ENCODE results near the gene LRRC4C.

The LRRC4C gene

DNA sequence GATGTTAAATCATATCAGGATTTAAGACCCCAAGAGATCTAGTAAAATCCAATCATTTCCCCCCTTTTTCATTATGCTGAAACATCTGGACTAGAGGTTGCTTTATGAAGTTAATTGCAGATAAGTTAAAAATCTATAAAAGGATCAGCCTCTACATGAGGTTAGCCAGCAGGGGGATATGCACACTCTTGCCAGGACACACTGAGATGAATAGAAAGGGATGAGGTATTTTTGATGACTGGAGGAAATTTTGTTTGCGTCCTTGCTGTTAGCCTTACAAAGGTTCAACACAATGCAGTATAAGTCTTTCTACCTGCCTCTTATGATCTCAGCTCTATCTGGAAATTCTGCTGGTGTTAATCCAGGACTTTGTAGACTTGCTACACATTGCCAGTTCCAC lies 1034.3 kb downstream of the LRRC4C start:
- no peak for ATAC-seq

DNA sequence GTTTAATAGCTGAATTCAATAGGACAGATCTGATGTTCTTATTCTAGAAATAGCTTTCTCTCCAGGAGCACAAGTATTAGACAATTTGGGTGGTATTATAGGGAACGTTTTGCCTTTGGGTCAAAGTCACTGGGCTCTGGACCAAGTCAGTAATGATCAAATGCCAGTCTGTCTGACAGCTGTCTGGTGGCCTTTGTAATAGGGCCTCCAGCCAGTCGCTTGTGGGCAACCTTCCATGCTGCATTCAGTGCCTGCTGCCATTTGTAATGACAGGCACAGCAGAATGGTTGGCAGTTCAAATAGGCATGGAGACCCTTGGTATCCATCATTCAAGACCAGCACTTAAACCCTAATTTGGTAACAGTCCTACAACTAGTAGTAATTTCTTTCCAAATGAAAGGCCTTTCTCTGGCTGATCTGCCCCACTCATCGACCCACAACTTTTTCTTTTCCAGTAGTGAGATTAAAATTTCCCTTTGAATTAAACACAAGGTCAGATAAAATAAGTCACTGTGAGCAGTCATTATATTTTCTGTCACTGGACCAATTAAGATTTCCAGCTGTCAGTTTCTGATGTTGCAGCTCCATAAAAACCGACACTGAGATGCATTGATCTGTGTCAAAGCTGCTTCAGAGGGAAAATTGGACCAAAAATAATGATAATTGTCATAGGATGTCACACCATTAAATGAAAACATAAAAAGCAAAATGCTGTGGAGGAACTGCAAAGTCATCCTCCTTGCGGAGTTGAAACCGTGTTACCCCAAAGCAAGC lies 1038.1 kb downstream of the LRRC4C start:
- ATAC-seq, result no peak

DNA sequence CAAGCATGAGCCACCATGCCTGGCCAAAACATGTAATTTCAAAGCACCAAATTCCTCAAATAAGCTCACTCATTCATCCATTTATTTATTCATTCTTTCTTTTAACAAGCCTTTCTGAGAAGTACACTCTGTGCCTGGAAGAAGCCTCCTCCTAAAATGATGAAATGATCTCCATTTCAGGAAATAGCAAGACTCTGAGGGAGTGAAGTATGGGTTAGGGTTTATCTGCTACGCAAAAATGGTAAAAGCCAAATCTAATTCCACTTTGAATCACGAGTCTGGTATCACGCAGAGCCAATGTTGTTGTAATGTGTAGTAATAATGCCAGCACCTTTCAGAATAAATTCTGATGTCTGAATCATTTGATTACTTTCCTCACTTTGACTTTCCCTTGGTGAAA lies 1041.8 kb downstream of the LRRC4C start:
- ATAC-seq, result no peak

DNA sequence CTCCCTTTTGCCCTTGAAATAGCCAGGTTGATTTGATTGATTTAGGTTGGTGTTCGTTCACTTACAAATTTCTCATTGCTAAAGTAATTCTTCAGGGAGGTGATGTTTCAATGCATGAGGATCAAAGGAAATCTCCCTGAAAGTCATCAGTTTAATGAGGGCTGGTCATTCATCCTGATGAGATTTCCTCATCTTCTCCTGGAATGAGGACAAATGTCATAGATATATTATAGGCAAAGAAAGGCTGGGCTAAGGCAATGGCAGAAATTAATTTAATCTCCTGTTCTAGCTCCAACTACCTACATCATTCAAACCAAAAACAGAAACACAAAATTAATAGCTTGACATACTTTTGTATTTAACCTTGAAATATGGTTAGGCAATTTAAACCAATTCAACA lies 1052.1 kb downstream of the LRRC4C start:
- no peak for ATAC-seq

GRCh38 chr11:40405614-40406013 lies 1053.8 kb downstream of the LRRC4C start:
- ATAC-seq, result no peak

GRCh38 chr11:40403321-40403720 lies 1056.1 kb downstream of the LRRC4C start:
- no peak for ATAC-seq

DNA sequence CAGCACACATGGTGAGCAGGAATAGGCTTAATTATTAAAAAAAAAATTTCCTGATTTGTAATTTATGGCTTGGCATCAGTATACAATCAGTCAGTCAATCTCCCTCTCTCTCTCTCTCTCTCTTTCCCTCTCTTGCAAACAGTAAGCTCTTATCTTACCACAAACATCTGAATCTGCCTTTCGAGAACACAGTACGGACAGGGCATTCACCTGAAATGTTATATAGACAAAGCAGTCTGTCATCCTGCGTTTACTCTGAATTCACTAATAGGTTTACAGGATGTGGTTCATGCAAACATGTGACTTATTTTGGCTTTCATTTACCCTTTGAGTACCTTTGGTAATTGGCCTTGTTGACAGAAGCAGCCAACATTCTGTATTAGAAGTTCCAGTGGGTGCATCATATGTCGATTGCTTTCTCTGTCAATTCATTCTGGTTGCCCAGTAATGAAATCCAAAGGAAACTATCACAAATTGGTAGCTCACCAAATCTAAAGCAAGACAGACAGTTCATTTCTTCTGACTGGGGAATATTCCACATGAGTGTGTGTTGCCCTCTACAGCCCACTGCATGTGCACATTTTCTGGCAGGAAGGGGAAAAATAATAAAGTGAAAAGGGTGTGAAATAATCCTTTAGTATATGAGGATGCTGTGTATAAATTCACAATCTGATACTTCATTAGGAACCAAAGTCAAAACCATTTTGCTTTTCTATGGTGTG lies 1058.2 kb downstream of the LRRC4C start:
- no peak for ATAC-seq

GRCh38 chr11:40397141-40397540 lies 1062.3 kb downstream of the LRRC4C start:
- no peak for ATAC-seq

- ATAC-seq, result no peak
These were observed 1065.9 kb downstream of the LRRC4C start for GRCh38 chr11:40393511-40393910.

DNA sequence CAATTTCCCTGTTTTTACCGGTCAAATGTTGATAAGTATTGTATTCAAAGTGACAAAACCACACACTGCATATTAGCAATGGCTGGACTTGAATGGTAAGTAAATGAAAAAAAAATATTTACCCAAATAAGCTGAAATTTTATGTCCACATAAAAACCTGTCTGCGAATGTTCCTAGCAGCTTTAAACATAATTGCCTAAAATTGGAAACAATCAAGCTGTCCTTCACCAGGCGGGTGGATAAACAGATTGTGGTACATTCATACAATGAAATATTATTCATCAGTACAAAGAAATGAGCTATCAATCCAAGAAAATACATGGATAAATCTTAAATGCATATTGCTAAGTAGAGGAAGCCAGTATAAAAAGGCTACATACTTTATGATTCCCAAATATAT lies 1067.8 kb downstream of the LRRC4C start:
- ATAC-seq, result no peak

DNA sequence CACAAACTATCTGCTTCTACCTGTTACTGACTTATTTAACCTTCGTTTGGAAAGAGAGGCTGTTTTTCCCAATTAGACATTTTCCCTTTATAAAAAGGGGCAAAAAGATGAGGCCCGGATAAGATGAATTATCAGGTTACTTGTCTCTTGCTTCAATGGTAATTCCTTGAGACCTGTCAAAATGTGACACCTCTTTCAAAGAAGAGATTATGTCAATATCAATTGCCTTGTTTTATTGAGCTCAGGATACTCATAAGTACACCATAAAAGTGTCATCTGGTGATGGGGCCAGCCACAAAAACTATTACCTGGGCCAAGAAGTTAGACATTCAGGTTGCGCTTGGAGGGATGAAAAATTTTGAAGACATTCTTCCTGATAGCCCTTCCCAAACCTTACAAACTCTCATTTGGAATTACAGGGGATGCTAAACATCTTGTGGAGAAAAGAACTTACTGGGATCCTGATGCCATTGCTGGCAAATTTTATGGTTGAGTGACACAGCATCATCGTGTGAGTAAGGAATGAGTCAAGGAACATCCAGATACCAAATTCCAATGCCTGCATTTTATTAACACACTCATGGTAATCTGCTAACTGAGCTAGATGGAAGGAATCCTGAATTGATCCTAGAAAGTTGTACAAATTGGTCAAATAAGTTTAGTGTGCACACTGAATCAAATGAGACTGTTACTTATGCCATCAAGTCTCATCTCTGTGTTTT lies 1071.2 kb downstream of the LRRC4C start:
- ATAC-seq, result no peak

GRCh38 chr11:40387240-40387980 lies 1072.0 kb downstream of the LRRC4C start:
- ATAC-seq, result no peak

GRCh38 chr11:40384991-40385390 lies 1074.5 kb downstream of the LRRC4C start:
- no peak for ATAC-seq

DNA sequence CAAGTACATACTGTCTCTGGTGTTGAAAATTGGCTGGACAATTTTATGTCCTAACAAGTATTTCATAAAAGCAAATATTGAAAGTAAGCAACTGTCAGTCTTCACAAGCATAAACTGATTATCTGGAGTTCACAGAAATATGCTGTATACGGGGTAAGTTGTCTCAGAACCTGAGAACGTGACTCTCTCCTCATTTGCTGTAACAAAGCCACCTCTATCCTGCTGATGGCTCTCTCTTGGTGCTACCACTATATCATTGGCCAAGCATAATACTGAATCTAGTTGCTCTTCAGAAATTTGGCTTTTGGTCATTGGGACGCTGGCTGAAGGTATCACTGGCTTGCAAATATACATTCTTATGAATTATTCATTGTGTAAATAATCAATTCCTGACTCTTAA lies 1078.0 kb downstream of the LRRC4C start:
- no peak for ATAC-seq

- ATAC-seq, result no peak
These were observed 1078.6 kb downstream of the LRRC4C start for GRCh38 chr11:40380835-40381234.

- no peak for ATAC-seq
These were observed 1083.1 kb downstream of the LRRC4C start for GRCh38 chr11:40376331-40376730.

- ATAC-seq, result no peak
These were observed 1088.4 kb downstream of the LRRC4C start for GRCh38 chr11:40370821-40371616.

DNA sequence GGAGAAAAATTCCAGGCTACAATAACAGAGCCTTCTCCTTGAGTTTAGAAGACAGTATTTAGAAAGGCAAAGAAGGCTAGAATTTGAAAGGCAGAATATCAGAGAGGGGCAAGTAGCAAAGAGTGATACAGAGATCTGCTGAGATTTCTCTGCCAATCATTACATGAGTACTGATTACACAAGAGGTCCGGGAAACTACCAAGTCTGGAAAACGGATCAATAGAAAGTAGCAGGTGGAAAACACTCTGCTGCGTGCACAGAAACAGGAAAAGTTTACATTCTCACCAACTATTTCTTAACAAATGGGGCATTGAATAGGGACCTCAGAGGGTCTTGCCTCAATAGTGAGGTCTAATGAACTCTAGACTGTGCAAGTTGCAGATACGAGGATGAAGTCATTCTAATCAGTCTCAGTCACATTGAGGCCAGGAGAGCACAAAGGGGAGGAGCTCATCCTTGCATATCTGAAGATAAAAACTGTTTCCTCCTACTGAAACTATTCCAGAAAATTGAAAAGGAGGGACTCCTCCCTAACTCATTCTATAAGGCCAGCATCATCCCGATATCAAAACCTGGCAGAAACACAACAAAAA lies 1099.2 kb downstream of the LRRC4C start:
- ATAC-seq, result no peak

- no peak for ATAC-seq
These were observed 1105.3 kb downstream of the LRRC4C start for GRCh38 chr11:40354121-40354520.

- ATAC-seq, result no peak
These were observed 1118.5 kb downstream of the LRRC4C start for GRCh38 chr11:40340911-40341310.

DNA sequence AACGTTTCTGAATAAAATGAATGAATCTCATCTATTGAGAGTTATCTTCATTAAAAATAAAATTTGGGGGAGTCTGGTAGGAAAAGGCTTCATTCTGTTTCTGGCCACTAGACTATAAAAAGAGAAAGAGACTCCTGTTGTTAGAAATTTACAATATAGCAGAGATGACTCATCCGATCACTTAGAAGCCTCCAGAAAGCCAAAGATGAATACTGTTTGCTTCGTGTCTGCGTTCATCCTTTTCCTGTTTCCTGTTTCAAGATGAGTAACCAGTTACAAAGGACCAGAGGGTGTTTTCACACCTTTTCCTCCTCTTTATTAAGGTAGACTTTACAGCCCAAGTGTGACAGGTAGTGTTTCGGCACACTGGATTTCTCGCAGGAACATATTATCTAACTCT lies 1120.7 kb downstream of the LRRC4C start:
- ATAC-seq, result no peak

- ATAC-seq, result no peak
These were observed 1121.4 kb downstream of the LRRC4C start for GRCh38 chr11:40338062-40338461.

Measured in activated CD4-positive, CD25-positive, alpha-beta regulatory T cell treated with anti-CD3 and anti-CD28 coated beads, Interleukin-2, amount 50 U/mL, for 24 hours (primary cell).